GM19239 (cell line): ENCODE measurements around the gene DCLK1.

Experiments used
- DNase-seq: peaks from one replicate; pipeline ENCODE4 v3.0.0; 2011; ENCODE audit warnings: low spot score; ENCODE audit not compliant: insufficient read length
- FAIRE-seq: peaks from 2 replicates; lab custom pipeline; 2011; peaks lifted over from hg19 to GRCh38; lab: Jason Lieb, UNC

Gene DCLK1

DNA sequence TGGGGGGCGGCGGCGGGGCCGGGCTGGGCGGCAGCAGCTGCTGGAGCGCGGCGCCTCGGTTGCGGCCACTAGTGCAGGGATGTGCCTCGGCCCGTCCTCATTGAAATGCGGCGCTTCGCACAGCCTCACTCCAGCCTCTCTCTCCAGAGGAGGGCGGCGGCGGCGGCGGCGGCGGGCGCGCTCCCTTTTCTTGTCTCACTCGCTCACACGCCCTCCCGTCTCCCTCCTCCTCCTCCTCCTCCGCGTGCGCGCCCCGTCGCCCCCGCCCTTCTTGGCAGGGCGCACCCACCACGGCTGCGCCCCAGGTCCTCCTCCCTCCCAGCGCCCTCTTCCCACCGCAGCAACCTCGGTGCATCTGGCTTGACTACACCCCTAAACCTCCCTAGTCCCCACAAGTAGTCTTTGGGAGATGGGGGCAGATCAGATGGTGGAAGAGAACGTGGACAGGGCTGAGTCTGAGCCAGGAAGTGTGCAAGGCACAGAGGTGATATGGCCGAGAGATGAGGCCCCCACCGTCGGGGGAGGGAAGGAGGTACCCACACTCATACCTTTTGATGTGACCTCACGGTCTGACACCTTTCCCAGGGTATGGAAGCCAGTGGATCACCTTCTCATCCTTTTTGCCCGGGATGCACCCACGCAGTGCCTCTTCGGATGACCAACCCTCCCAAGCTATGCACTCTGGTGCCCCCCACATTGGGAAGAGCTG lies at the start of gene DCLK1:
Gene DCLK1, minus strand, starts transcription at position 161 of the 709 bp plus-strand sequence.
- DNase-seq (no peak), FAIRE-seq (no peak)

DNA sequence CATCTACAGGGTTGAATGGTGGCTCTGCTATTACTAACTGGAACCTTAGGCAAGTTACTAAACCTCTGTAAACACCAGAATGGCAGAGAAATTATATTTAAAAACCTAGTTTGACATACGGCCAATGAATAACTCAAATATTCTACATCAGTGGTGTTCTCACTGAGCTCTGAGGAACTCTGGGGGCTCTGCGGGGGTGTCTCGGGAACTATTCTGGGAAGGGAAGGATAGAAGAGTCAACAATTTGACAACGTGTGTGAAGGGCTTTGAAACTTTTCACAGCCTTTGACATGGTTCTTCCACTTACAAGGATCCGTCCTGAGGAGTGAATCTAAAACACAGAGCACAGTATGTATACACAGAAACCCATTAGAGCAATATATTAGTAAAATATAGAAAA lies 44.4 kb upstream of the DCLK1 start:
- DNase-seq (no peak), FAIRE-seq (no peak)

GRCh38 chr13:36174923-36175322 lies 43.7 kb upstream of the DCLK1 start:
- DNase-seq: no peak
- FAIRE-seq: no peak

GRCh38 chr13:36173571-36174322 lies 42.6 kb upstream of the DCLK1 start:
- no peak for FAIRE-seq
- DNase-seq: no peak

DNA sequence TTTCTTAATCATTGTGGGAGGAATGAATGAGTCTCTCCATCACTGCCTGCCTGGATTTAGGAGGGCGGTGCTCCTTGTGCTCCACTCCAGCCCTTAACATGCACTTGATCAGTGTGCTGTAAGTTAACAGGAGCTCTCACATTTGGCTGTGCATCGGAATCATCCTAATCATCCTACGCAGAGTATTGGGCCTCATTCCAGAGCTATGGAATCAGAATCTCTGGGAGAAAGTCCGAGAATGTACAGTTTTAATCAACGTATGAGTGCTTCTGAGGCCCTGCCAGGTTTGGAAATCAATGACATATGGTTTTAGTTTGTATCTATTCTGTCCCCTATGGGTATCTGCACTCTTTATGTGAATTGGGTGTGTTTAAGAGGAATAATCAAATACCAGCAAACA lies 34.9 kb upstream of the DCLK1 start:
- FAIRE-seq (no peak), DNase-seq (no peak)

DNA sequence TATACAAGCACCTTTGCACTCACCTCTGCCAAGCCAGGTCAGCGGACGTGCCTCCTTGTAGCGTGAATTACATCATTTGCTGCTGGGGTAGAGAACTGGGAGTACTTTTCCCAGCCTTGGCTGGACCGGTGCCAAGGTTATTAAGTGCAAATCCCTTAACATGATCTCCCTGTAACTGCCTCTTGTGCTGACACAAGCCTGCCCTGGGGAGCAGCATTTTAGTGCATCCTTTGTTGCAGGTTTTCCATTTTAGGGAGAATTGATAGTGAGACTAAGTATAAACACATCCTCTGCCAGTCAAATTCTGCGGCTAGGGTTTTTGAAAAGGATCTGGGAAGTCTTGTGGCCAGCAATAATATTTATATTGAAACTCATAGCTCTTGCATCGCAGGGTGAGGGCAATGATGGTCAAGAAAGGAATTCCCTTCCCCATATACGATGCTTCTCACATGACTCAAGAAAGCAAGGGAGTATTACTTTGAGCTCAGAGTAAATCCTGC lies 32.7 kb upstream of the DCLK1 start:
- DNase-seq (no peak), FAIRE-seq (no peak)

DNA sequence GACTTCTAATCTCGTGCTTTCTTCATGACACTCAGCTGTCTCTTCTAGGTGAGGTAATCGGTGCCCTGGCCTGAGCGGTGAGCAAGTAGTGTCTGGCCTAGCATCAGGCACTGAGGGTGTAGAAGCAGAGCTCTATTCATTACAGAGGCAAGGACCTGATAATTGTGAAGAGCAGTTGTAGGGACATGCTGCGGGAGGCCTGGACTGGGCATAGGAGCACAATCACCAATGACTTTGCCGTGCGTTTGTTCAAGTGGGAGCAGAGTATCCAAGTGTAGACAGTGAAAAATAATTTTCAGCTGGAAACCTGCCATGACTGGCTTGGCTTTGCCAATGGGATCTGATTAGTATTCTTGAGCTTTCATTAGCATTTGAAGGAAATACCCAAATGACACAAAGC lies 32.1 kb upstream of the DCLK1 start:
- DNase-seq: no peak

DNA sequence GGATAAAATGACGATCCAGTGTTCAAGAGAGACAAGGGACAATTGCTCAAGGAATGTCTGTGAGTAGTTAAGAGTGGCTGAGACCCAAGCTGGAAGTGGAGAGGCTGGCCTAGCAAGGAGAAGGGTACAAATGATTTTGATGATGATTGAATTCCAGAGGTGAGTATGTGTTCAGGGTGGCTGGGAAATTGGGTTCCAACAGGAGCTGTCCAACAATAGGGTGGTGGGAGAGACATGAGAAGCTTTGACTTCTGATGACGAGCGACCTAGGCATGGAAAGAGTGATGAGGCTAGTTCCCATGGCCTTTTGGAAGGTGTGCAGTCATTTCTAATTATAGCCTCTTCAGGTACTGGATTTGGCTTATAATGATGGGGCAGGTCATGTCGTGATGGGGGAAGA lies 29.1 kb upstream of the DCLK1 start:
- FAIRE-seq (no peak), DNase-seq (no peak)

More for the DNA sequence above, 32.1 kb upstream of the DCLK1 start:
- FAIRE-seq: no peak

DNA sequence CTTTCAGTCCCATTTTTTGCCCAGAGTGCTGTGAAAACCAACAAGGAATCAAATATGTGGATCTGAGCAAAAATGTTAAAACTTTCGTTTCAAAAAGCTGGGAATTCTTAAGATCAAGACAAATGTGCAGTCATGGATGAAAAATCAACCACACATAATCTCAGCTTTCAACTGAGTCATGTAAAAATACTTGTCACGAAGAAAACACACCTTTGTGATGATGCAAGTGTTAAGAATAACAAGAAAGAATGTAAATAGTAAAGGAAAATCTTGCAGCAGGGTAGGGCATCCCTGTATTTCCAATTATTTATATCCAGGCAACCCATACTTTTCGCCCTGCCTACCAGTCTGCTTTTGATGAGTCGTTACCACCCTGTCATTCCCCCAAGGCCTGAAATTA lies 27.4 kb upstream of the DCLK1 start:
- DNase-seq (no peak), FAIRE-seq (no peak)

DNA sequence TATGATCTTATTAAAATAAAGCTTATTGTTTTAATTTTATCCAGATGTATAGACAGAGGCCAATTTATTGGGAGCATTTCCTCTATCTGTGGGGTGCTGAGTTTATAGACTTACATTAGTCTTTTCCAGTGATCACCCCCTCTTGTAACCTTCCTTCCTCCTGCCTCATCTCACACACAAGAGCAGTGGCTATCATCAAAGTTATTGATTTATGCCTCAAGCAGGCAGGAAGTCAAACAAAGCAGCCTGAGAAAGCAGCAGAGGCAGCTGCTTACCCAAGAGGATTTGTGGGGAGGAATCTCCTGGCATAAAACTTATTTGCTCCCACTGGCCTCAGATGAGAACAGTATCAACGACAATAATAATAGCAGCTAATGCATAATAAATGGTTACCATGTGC lies 26.3 kb upstream of the DCLK1 start:
- DNase-seq: no peak
- FAIRE-seq: no peak

GRCh38 chr13:36154567-36155291 lies 23.5 kb upstream of the DCLK1 start:
- DNase-seq: no peak
- FAIRE-seq: no peak

DNA sequence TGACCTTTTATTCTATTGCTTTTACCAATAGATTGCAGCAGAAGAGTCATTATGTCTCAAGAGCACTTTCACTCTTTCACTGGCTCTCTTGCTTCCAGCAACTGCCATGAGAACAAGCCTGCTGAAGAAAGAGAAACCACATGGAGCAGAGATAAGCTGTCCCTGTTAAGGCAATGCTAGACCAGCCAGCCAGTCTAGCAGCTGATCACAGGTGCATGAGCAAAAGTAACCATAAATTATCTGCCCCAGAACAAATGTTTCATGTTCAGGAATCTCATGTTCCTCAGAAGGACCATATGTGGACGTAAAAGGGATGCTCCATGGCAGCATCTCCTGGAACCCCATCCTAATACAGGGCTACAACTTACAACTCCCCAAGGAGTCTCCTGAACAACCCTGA lies 20.4 kb upstream of the DCLK1 start:
- FAIRE-seq (no peak), DNase-seq (no peak)

DNA sequence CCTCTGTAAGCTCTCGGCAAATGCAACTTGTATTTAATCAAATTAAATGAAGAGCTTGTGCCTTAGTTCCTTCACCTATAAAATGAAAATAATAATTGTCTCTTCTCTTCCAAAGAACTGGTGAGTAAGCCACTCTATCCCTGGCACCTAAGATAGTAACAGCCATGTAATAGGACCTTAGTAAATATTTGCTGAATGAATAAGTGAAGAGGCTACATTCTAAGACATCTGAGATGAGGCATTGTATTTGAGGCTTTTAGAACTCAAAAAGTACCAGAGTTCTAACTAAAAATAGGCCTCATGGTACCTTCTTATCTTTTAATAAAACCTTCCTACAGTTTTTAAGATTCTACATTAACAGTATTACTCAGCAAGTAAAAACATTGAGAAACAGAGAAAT lies 17.3 kb upstream of the DCLK1 start:
- no peak for DNase-seq
- no peak for FAIRE-seq

DNA sequence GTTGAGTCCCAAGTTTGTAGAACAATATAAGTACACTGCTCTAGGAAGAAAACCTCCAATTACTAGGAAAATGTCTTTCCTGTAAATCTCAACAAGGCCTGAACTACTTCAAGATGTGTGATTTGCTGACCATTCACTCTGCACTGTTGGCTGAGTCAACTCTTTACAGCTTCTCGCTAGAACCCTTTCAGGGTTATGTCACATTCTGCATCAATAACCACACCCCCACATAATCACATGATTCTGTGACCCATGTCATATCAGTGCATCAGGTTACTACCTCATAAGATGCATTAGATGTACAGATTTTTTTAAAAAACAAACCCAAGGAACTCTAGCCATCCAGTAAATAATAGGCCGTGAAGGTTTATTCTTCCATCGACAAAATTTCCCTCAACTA lies 16.1 kb upstream of the DCLK1 start:
- DNase-seq (no peak), FAIRE-seq (no peak)

DNA sequence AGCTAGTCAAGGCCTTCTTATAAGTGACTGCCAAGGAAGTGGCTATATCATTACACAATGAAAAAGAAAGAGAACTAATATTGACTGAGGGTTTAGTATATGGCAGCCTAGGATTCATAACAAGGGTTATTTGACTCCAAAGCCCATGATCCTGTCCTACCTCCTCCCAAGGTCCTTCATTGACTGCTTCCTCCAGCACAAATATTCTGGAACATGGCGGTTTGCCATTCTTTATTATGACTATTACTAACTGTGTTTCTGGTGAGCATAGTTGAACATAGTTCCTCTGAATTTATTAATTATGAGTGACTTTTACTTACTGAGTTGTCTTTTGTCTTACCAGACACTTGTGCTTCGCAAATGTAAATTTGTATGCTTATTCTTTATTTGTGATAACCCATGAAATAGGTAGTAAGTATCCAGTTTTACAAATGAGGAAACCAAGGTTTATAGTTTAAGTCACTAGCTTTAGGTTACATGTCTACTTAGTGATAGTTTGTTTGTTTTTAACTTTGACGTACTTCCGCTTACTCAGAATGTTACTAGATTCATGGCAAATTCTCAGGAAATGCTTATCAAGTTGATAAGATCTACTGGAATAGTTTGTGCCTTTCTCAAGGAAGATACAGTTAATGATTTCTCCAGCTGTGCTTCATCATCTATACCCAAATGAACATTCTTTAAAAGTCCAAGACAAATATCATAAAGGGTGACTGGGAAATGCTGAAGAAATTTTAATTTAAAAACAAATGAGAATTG lies 15.5 kb upstream of the DCLK1 start:
- DNase-seq (no peak), FAIRE-seq (no peak)

DNA sequence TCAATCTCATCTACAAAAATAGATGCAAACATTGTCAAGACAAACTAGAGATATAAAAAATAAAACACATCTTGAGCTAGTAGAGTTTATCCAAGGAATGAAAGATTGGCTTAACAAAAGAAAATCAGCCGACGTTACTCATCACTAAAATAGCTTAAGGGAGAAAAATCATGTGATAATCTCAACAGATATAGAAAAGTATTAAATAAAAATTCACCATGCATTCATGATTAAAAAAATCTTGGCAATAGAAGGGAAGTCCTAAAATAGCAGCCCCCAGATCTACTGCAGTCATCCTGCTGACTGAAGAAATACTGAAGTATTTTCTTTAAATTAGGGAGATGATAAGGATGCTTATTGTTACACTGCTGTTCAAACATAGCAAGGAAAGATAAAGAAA lies 12.6 kb upstream of the DCLK1 start:
- FAIRE-seq (no peak), DNase-seq (no peak)

DNA sequence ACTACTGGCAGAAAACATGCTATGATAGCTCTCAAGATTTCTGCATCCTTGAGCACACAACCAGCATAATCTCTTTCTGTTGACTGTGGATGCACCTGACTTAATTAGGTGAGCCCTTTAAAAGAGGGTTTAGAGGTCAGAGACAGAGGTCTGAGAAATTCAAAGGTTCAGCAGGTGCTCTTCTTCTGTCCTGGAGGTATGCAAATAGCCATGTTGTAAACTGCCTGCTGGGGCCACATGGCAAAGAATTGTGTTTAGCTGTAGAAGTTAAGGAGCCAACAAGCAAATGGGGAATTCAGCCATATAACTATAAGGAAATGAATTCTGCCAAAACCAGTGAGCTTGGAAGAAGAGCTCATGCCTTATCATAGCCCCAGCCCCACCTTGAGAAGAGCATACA lies 11.6 kb upstream of the DCLK1 start:
- DNase-seq (no peak), FAIRE-seq (no peak)

DNA sequence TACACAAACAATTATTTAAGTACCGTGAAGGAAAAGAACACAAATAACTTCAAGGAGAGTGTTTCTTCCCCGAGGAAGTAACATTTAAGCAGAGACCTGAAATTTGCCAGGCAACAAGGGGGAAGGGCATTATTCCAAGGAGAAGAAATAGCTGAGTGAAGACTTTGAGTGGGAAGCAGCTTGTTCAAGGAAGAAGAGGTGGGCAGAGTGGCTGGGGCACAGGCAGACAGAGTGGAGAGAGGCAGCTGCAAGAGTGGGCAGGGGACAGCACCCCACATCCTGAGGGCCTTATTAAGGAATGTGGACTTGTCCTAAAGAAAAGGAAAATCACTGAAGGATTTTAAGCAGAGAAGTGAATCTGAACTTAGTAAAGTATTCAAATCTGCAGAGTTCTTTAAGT lies 4.7 kb upstream of the DCLK1 start:
- no peak for DNase-seq
- no peak for FAIRE-seq

DNA sequence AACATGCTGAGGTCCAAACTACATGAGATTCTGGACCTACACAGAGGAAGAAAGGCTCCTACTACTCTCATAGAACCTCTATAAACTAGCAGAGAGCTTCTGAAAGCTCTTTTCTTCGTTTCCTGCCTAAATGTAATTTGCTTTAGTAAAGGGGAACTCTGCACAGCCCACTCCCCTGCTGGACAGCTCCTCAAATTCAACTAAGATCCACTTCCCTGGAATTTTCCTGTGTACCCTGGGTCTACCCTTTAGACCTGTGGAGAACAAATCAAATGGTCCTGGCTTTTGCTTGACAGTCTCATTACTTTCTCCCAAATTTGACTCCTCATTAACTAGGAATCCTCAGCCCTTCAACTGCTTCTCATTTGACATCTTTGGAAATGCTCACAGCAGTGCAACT lies 3.5 kb upstream of the DCLK1 start:
- DNase-seq (no peak), FAIRE-seq (no peak)

DNA sequence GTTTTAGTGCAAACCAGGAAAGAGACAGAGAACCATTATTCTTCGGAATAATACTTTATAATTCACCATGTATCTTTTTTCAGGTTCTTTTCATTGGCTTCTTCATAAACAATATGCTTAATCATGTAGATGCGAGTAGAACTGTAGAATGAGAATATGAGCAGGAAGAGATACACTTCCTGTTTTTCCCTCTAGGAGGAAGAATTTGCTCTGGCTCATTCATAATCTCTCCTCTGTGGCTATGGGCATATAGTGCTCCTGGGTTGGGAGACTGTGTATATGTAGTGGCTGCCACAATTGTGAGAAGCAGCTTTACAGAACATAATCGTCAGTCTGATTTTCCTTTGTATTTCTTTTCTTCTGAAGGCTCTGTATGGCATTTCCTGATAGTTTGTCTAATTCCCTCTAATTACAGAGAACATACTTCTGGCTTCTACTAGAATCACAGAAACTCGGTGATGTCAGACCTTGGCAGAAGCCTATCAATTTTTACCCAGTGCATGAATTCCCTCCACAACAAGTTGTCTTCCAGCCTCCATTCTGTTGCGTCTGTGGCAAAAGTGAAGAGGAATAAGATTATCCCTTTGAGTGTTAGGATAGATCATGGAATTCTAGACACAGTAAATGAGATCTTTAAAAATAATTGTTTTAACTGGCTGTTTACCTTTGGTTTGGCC lies 2.9 kb upstream of the DCLK1 start:
- FAIRE-seq: no peak
- DNase-seq: no peak
